Activated CD4-positive, alpha-beta T cell treated with anti-CD3 and anti-CD28 coated beads, Interleukin-2, Interleukin-6, amounts not matched to agents 100 ng/mL and 50 ng/mL, durations not matched to agents 16 hours and 8 hours (primary cell): Measurements from ENCODE around the gene RAP1GDS1.
"Not testable (repeated sequence)": the region's sequence is repeated elsewhere in the genome, so short reads cannot be mapped to it uniquely, and the experiment has no call there.

Experiments
- DNase-seq: peaks from one replicate; pipeline ENCODE4 v3.0.0-alpha.2; 2020

RAP1GDS1 gene

DNA sequence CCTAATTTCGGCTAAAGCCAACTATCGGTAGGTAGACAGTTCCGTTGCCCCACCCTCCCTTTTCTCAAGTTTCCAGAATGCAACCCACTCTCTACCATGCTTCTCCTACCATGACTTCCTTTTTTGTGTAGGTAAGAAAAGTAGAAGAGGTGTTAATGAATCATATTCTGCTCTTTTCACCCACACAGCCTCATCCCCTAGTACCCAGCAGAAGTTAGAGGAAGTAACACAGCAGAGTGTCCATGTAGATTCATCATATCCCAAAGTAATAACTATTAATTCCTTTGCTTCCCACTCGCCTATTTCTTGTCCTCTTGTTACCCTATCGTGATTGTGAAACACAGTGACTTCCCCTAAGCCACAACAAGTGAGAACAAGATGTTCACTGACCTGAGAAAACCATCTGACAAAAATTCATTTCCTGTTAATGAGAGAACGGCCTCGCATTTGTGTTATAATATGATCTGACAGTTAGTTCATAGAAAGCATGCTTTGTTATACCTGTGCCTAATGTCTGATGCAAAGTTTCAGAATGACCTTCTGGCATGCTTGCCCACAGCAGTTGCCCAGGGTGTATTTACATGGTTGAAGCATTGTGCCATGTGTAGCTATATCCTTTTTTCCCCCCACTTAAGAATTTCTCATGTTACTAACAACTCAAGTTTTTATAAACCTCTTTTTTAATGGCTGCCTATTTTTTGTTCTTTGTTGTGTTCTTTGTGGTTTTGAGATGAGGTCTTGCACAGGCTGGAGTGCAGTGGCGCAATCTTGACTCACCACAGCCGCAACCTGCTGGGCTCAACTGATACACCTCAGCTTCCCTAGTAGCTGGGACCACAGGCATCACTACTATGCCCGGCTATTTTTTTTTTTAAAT is 185.6 kb downstream of the RAP1GDS1 start:
- peak; percentile 80 for DNase-seq

DNA sequence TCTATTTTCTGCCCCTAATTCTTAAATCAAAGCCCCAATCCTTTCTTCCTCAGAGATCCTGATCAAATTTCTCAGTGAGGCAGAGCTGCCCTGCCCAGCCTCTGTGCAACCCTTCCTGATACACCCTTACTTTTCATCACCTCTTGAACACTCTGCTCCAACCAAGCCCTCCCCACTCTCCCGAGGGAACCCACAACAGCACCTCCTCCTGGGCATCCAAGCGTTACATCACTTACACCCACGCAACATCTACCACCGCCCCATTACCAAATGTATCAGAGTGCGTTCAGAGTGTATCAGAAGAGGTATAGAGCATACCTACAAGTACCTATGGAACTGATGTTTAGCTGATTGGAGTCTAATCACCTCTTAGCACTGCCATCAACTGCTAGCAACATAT is 186.5 kb downstream of the RAP1GDS1 start:
- peak; percentile 10 for DNase-seq

DNA sequence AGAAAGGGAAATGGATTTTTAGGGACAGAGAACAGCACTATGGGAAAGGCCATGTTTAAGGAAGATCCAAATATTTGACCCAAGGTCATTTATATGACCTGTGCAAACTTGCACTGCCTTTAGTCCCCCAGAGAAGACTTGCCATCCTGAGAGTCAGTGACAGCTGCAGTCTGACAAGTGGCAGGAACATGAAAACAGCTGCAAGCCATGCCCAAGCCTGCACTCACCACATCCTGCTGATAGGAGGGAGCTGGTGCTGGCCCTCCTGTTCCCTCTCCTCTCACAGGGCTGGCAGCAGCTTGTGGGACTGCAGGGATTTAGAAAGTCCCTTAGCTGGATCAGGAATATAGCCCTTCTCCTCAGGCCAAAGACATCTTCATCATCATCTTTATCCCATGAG is 187.7 kb downstream of the RAP1GDS1 start:
- peak; percentile 44 for DNase-seq

- no peak for DNase-seq
These were observed 190.9 kb downstream of the RAP1GDS1 start for GRCh38 chr4:98452091-98452490.

GRCh38 chr4:98457422-98457821 is 196.2 kb downstream of the RAP1GDS1 start:
- DNase-seq, result not testable (repeated sequence)

GRCh38 chr4:98461121-98461865 is 200.1 kb downstream of the RAP1GDS1 start:
- not testable (repeated sequence) for DNase-seq

DNA sequence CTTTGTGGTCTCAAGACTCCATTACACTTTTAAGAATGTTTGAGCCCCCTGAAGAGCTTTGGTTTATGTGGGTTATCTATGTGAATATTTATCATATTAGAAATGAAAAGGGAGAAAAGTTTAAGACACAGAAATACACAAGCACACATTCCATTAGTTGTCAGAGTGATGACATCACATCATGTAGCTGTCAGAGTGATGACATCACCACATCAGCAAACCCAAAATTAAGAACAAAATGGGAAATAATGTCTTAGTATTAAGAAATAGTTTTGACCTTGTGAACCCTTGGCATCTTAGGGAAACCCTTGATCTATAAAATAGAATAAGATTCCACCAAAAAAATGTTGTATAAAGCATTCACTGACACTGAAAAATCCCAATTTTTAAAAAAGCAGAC is 201.3 kb downstream of the RAP1GDS1 start:
- DNase-seq, result no peak

DNA sequence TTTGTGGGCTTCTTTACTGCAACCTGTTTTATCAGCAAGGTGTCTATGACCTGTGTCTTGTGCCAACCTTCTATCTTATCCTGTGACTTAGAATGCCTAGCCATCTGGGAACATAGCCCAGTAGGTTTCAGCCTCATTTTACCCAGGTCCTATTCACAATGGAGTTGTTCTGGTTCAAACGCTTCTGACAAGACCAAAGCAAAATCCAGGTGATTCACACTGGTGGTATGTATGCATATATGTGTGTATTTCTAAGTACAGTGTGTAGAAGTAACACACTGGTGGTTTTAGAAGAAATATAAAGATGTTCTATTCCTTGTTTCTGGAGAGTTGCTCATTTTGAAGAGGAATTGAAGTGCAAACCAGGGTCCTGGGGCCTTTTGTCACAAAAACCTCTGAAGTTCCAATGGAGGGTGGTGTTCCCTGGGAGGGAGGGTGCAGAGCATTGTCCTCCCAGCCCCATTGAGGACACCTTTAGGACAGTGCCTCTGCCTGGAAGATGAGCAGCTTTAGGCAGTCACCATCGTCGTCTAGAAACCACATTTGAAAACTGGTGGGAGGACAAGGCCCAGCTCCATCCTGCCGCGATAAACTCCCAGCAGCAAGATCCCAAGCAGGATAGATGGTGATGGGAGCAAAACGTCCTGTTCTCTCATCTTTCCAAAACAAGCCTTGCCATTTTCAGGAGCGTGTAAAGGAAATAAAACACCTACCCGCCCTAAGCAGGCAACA is 205.8 kb downstream of the RAP1GDS1 start:
- DNase-seq, result no peak

GRCh38 chr4:98467627-98468072 is 206.5 kb downstream of the RAP1GDS1 start:
- peak; percentile 89 for DNase-seq

DNA sequence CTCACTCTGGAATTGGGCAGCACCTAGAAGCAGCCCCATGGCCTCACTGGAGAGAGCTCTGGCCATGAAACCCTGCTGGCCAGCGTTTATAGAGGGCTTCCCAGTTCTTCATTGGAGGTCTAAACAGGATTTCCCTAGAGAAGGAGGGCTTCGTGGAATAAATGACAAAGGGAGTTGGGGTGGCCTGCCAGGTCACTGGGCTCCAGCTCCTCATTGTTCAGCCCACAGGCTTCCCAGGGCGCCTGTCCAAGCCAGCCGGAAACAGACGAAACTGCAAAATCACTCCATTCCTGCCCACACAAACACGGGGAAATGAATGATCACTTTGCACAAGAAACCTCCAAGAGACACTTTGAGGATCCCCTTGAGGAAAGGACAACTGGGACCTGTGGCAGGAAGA is 207.5 kb downstream of the RAP1GDS1 start:
- DNase-seq, result no peak

DNA sequence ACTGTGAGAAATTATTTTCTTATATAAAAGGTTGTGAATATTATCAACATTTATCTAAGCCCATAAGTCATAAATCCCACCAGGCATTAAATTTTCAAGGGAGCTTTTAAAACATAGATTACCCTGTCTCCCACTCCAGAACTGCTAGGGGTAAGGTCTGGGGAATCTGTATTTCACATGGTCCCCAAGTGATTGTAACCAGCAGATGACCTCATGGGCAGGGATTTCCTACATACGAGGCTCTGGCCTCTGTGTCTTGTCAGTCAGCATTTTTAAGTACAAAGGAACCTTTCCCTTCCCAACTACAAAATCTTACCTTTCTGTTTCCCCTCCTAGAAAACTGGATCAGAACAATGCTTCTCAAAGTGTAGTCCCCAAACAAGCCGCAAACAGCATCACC is 208.6 kb downstream of the RAP1GDS1 start:
- DNase-seq, result no peak

- DNase-seq, result no peak
These were observed 209.2 kb downstream of the RAP1GDS1 start for GRCh38 chr4:98470366-98470765.

GRCh38 chr4:98470831-98471230 is 209.6 kb downstream of the RAP1GDS1 start:
- DNase-seq, result no peak

GRCh38 chr4:98473046-98473445 is 211.9 kb downstream of the RAP1GDS1 start:
- no peak for DNase-seq

GRCh38 chr4:98474408-98474844 is 213.2 kb downstream of the RAP1GDS1 start:
- no peak for DNase-seq

DNA sequence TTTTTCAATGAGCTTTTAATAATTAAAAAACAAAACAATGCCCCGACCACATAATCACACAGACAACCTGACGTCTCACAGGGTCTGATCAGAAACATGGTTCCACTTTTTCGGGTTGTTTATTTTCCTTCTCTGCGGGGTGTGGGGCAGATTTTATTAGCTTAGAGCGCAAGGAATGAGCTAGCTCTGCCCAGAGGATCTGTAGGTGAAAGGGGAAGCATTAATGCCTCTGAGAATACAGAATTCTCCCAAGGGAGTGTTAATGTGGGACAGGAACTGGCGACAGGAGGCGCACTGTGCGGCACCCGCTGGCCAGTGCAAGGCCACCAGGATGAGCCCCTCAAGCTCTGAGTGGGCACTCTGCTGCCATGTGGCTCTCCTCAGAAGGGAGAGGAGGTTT is 215.7 kb downstream of the RAP1GDS1 start:
- DNase-seq, result no peak

- DNase-seq, result peak; percentile 78
These were observed 218.4 kb downstream of the RAP1GDS1 start for GRCh38 chr4:98479590-98479989.

GRCh38 chr4:98480535-98480934 is 219.4 kb downstream of the RAP1GDS1 start:
- DNase-seq, result no peak

DNA sequence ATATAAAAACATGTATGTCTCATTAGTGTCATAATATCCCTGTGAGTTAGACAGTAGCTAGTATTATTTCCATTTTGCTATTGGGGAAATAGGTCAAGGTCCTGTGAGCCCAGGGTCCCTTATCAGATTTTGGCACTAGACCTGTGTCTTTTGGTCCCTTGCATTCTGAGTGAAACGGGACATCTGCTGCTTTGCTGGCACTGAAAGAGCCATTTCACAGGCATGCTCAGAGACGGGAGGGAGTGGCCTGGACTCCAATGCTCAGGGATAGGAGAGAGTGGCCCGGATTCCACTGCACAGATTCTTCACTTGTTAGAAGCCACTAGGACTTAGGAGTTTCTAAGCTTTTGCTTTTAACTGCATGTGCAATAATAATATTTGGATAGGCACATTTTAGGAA is 220.0 kb downstream of the RAP1GDS1 start:
- DNase-seq, result no peak

DNA sequence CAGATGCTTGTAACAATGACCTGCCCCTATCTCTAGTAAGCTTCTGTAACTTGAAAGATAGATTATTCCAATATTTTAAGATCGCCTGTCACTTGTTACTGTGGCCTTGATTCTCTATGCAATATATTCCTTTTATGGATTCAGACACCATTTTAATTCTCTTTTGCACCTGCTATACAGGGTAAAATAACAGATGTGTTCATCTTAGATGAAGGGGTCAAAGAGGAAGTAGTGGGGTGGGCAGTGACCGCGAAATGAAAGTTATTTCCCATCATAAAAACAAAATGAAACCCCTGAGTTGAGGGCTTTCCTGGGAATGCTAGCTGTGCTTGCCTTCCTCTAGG is 221.3 kb downstream of the RAP1GDS1 start:
- no peak for DNase-seq

GRCh38 chr4:98482847-98483806 is 221.9 kb downstream of the RAP1GDS1 start:
- peak; percentile 84 for DNase-seq

GRCh38 chr4:98484031-98484430 is 222.8 kb downstream of the RAP1GDS1 start:
- DNase-seq, result no peak
